T-helper 17 cell (primary cell): ENCODE data around the gene AP4M1. TPM values are rescaled to one million over a fixed set of nuclear protein-coding genes. Genes with fewer than 3 reads are reported as not detected.
"Not testable (repeated sequence)": the region's sequence is repeated elsewhere in the genome, so short reads cannot be mapped to it uniquely, and the experiment has no call there.

Source experiments
- ATAC-seq: fragments of 150-1000 bp; cut with Tn5 transposase; 2 replicates; pipeline ENCODE4 v1.10.0; 2021; ENCODE audit warnings: mild to moderate bottlenecking, moderate library complexity
- DNase-seq, 3 donors: peaks; one replicate each; pipeline versions ENCODE4 v3.0.0 to v3.0.0-alpha.2; 2020 to 2021
- H3K9me3 ChIP-seq: one replicate; pipeline ENCODE4 v1.7.0; 2013; ENCODE audit warnings: low read length, mild to moderate bottlenecking; ENCODE audit not compliant: control insufficient read depth, poor library complexity, severe bottlenecking
- H3K27ac Mint-ChIP-seq: one replicate; pipeline ENCODE4 v1.8.0; 2022; ENCODE audit warnings: mild to moderate bottlenecking, moderate library complexity, mixed read lengths
- H3K27me3 Mint-ChIP-seq: one replicate; pipeline ENCODE4 v1.8.0; 2022; ENCODE audit warnings: mixed read lengths
- H3K36me3 Mint-ChIP-seq: one replicate; pipeline ENCODE4 v1.8.0; 2022; ENCODE audit warnings: low read depth, mixed read lengths
- H3K4me1 Mint-ChIP-seq: one replicate; pipeline ENCODE4 v1.8.0; 2022; ENCODE audit warnings: mild to moderate bottlenecking, mixed read lengths
- H3K4me3 Mint-ChIP-seq: one replicate; pipeline ENCODE4 v1.8.0; 2022; ENCODE audit warnings: mild to moderate bottlenecking, moderate library complexity, mixed read lengths
- total RNA-seq, 4 donors: library from RNA in 2 of 4; stranded (reverse) in 2 of 4; gene quantifications; one replicate each; pipeline ENCODE4 v1.2.3 and lab custom pipeline; 2022 to 2026

The AP4M1 gene
- total RNA-seq, 2 donors from 2014 or later: 8.6 to 9.3 TPM

GRCh38 chr7:100122568-100122967 lies 21.1 kb downstream of the AP4M1 start:
- Mint-ChIP-seq H3K4me1 (peaks cover 36% of the 10 kb centered on the region), H3K27me3 (no peaks in the 10 kb centered on the region), H3K36me3 (no peaks in the 10 kb centered on the region), H3K4me3 (no peak overlapping the region), H3K27ac (no peak overlapping the region)
- no peaks in the 10 kb centered on the region for H3K9me3 ChIP-seq
- ATAC-seq: no peak
- no peak for DNase-seq

GRCh38 chr7:100124301-100125230 lies 23.1 kb downstream of the AP4M1 start:
- H3K27ac Mint-ChIP-seq: peak overlapping the region; percentile 98
- peaks cover 31% of the 10 kb centered on the region for H3K4me1 Mint-ChIP-seq
- DNase-seq (no peak), ATAC-seq (no peak)
- H3K4me3 Mint-ChIP-seq: no peak overlapping the region
- no peaks in the 10 kb centered on the region for H3K27me3 Mint-ChIP-seq
- H3K9me3 ChIP-seq: no peaks in the 10 kb centered on the region
- no peaks in the 10 kb centered on the region for H3K36me3 Mint-ChIP-seq

- no peaks in the 10 kb centered on the region for H3K9me3 ChIP-seq
- Mint-ChIP-seq H3K36me3 (no peaks in the 10 kb centered on the region), H3K4me3 (peak overlapping the region; percentile 97), H3K4me1 (peaks cover 20% of the 10 kb centered on the region), H3K27me3 (no peaks in the 10 kb centered on the region), H3K27ac (peak overlapping the region; percentile 98)
- ATAC-seq: peak; percentile 2
- no peak for DNase-seq
These were observed 24.9 kb downstream of the AP4M1 start for GRCh38 chr7:100126239-100126930.

- Mint-ChIP-seq H3K27ac (peak within 1 kb of the TSS; percentile 98), H3K4me1 (peaks cover 20% of the 10 kb centered on the region), H3K36me3 (no peaks in the 10 kb centered on the region), H3K4me3 (peak within 1 kb of the TSS; percentile 97), H3K27me3 (no peaks in the 10 kb centered on the region)
- H3K9me3 ChIP-seq: no peaks in the 10 kb centered on the region
- ATAC-seq: peak; percentile 82
- peak; percentile 79 to 86 (median 86) for DNase-seq
These were observed 25.8 kb downstream of the AP4M1 start, which contains the start of gene MBLAC1 for GRCh38 chr7:100126931-100127865. Gene MBLAC1 (plus strand): TSS chr7:100126967. CDS start chr7:100127396, 429 bp downstream.

- H3K4me1 Mint-ChIP-seq: peaks cover 24% of the 10 kb centered on the region
- H3K27me3 Mint-ChIP-seq: no peaks in the 10 kb centered on the region
- peak overlapping the region; percentile 54 for H3K27ac Mint-ChIP-seq
- H3K4me3 Mint-ChIP-seq: peak overlapping the region; percentile 97
- H3K9me3 ChIP-seq: no peaks in the 10 kb centered on the region
- no peaks in the 10 kb centered on the region for H3K36me3 Mint-ChIP-seq
- ATAC-seq (no peak), DNase-seq (no peak)
These were observed 26.6 kb downstream of the AP4M1 start for GRCh38 chr7:100127866-100128636.

- no peak for DNase-seq
- Mint-ChIP-seq H3K4me1 (peaks cover 24% of the 10 kb centered on the region), H3K27me3 (no peaks in the 10 kb centered on the region)
These were observed 27.2 kb downstream of the AP4M1 start for GRCh38 chr7:100128637-100128963.

GRCh38 chr7:100130220-100130607 lies 28.8 kb downstream of the AP4M1 start:
- H3K9me3 ChIP-seq, H3K27me3 Mint-ChIP-seq, ATAC-seq, H3K36me3 Mint-ChIP-seq, DNase-seq, H3K27ac Mint-ChIP-seq, H3K4me3 Mint-ChIP-seq: not testable (repeated sequence)
- peaks cover 17% of the 10 kb centered on the region for H3K4me1 Mint-ChIP-seq

More at GRCh38 chr7:100128637-100128963, 27.2 kb downstream of the AP4M1 start:
- Mint-ChIP-seq H3K4me3 (peak overlapping the region; percentile 97), H3K36me3 (no peaks in the 10 kb centered on the region), H3K27ac (no peak overlapping the region)
- no peak for ATAC-seq
- H3K9me3 ChIP-seq: no peaks in the 10 kb centered on the region

- peaks cover 13% of the 10 kb centered on the region for H3K4me1 Mint-ChIP-seq
- DNase-seq (peak; percentile 72 to 85 (median 76)), ATAC-seq (no peak)
- peak overlapping the region; percentile 83 for H3K4me3 Mint-ChIP-seq
- H3K9me3 ChIP-seq: no peaks in the 10 kb centered on the region
- peak overlapping the region; percentile 83 for H3K27ac Mint-ChIP-seq
- H3K27me3 Mint-ChIP-seq: no peaks in the 10 kb centered on the region
- no peaks in the 10 kb centered on the region for H3K36me3 Mint-ChIP-seq
These were observed 29.4 kb downstream of the AP4M1 start for GRCh38 chr7:100130608-100131453.

GRCh38 chr7:100132126-100132525 lies 30.7 kb downstream of the AP4M1 start:
- DNase-seq: no peak
- H3K9me3 ChIP-seq: no peaks in the 10 kb centered on the region
- Mint-ChIP-seq H3K4me3 (no peak overlapping the region), H3K36me3 (no peaks in the 10 kb centered on the region), H3K27me3 (no peaks in the 10 kb centered on the region), H3K4me1 (peaks cover 13% of the 10 kb centered on the region), H3K27ac (peak overlapping the region; percentile 83)
- ATAC-seq: no peak

GRCh38 chr7:100132697-100133151 lies 31.3 kb downstream of the AP4M1 start:
- DNase-seq: peak; percentile 26 to 50 (median 35)
- Mint-ChIP-seq H3K27ac (peak overlapping the region; percentile 19), H3K36me3 (no peaks in the 10 kb centered on the region), H3K27me3 (no peaks in the 10 kb centered on the region), H3K4me3 (peak overlapping the region; percentile 31), H3K4me1 (peaks cover 13% of the 10 kb centered on the region)
- H3K9me3 ChIP-seq: no peaks in the 10 kb centered on the region
- ATAC-seq: peak; percentile 85

GRCh38 chr7:100137851-100138760 lies 36.7 kb downstream of the AP4M1 start:
- DNase-seq: no peak
- H3K27me3 Mint-ChIP-seq: no peaks in the 10 kb centered on the region
- no peak overlapping the region for H3K4me3 Mint-ChIP-seq
- H3K4me1 Mint-ChIP-seq: peaks cover 4% of the 10 kb centered on the region
- no peaks in the 10 kb centered on the region for H3K9me3 ChIP-seq
- H3K36me3 Mint-ChIP-seq: no peaks in the 10 kb centered on the region
- no peak overlapping the region for H3K27ac Mint-ChIP-seq
- no peak for ATAC-seq
